Measurements from ENCODE around the gene HIBADH.
A peak's percentile ranks its signal among the peaks of the same experiment; 100 is the strongest.

The HIBADH gene

GRCh38 chr7:27635728-27636127 is 27.0 kb downstream of the HIBADH start:
- DNase-seq (ENCODE audit: low spot score), result no peak

GRCh38 chr7:27634671-27635493 is 27.8 kb downstream of the HIBADH start:
- DNase-seq (ENCODE audit: low spot score), result peak; percentile 39

GRCh38 chr7:27633062-27633461 is 29.6 kb downstream of the HIBADH start:
- DNase-seq (ENCODE audit: low spot score), result no peak

GRCh38 chr7:27631391-27631790 is 31.3 kb downstream of the HIBADH start:
- no peak for DNase-seq (ENCODE audit: low spot score)

GRCh38 chr7:27627146-27627545 is 35.5 kb downstream of the HIBADH start:
- DNase-seq (ENCODE audit: low spot score), result no peak

- DNase-seq (ENCODE audit: low spot score), result no peak
These were observed 43.2 kb downstream of the HIBADH start for GRCh38 chr7:27619492-27619891.

- DNase-seq (ENCODE audit: low spot score), result no peak
These were observed 44.9 kb downstream of the HIBADH start for GRCh38 chr7:27617651-27618381.

GRCh38 chr7:27616914-27617548 is 45.7 kb downstream of the HIBADH start:
- DNase-seq (ENCODE audit: low spot score), result no peak

GRCh38 chr7:27616186-27616491 is 46.5 kb downstream of the HIBADH start:
- no peak for DNase-seq (ENCODE audit: low spot score)

GRCh38 chr7:27615420-27616185 is 47.1 kb downstream of the HIBADH start:
- DNase-seq (ENCODE audit: low spot score), result no peak

- DNase-seq (ENCODE audit: low spot score), result no peak
These were observed 48.6 kb downstream of the HIBADH start for GRCh38 chr7:27614095-27614494.

GRCh38 chr7:27611059-27611458 is 51.6 kb downstream of the HIBADH start:
- DNase-seq (ENCODE audit: low spot score), result no peak

- DNase-seq (ENCODE audit: low spot score), result no peak
These were observed 53.7 kb downstream of the HIBADH start for GRCh38 chr7:27608776-27609495.

- DNase-seq (ENCODE audit: low spot score), result no peak
These were observed 55.5 kb downstream of the HIBADH start for GRCh38 chr7:27607210-27607606.

- no peak for DNase-seq (ENCODE audit: low spot score)
These were observed 56.1 kb downstream of the HIBADH start for GRCh38 chr7:27606270-27607209.

GRCh38 chr7:27605689-27606269 is 56.9 kb downstream of the HIBADH start:
- DNase-seq (ENCODE audit: low spot score), result peak; percentile 28

- no peak for DNase-seq (ENCODE audit: low spot score)
These were observed 57.4 kb downstream of the HIBADH start for GRCh38 chr7:27605283-27605682.

- DNase-seq (ENCODE audit: low spot score), result no peak
These were observed 58.9 kb downstream of the HIBADH start for GRCh38 chr7:27603813-27604212.

- no peak for DNase-seq (ENCODE audit: low spot score)
These were observed 59.9 kb downstream of the HIBADH start for GRCh38 chr7:27602766-27603165.

GRCh38 chr7:27601217-27601616 is 61.5 kb downstream of the HIBADH start:
- no peak for DNase-seq (ENCODE audit: low spot score)
